ENCODE data around the gene PNCK.

PNCK gene

DNA sequence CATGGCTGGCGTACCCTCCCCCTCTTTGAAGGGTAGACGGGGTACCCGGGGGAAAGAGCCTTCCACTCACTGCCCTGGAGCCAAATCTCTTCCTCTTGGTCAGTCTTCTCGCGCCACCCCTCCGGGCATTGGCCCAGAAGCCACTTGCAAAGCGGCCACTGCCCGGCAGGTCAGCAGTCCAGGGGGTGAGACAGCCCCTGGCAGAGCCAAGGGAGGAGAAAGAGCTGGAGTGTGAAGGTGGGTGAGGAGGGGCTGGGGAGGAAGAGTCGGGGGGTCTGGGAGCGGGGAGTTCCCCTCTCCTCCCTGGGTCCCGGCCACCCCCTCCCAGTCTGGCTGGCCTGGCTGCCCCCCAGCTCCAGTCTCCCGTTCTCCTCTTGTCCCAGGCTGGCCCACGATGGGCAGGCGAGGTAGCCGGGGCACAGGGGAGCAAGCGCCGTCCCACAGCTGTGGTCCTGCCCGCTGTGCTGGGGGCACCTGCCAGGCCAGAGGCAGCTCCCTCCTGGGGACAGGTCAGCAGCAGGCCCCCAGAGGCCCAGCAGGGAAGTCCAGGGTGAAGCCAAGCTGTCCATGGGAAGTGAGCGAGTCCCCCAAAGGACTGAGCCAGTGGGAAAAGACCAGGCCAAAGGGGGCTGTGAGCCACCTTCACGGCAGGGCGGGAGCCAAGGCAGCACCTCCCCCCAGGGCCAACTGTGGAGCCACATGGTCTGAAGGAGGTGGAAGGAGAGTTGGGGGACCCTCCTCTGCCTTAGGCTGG, 48.2 kb downstream of the PNCK start:
- Histone ChIP-seq H3K4me3 (ENCODE audit: insufficient read length, low read depth) (no peak overlapping the region), H3K9me3 (ENCODE audit: insufficient read depth, low read length) (no peaks in the 10 kb centered on the region), H3K27me3 (ENCODE audit: insufficient read depth, insufficient read length) (no peaks in the 10 kb centered on the region), H3K9ac (ENCODE audit: insufficient read length, low read depth) (no peak overlapping the region), H3K36me3 (ENCODE audit: insufficient read depth, insufficient read length, low read length) (no peaks in the 10 kb centered on the region), H3K4me1 (ENCODE audit: insufficient read depth, insufficient read length) (no peaks in the 10 kb centered on the region)
- TF ChIP-seq SUZ12 (IDR thresholded peaks at IDR 0.05; ENCODE audit: extremely low read depth, insufficient read depth, insufficient read length): no peak
- TF ChIP-seq YY1 (IDR thresholded peaks at IDR 0.05; ENCODE audit: insufficient read depth, insufficient read length): no peak
- no peak for TF ChIP-seq ZNF274 (IDR thresholded peaks at IDR 0.05; ENCODE audit: low read depth, low read length)
- no peak for DNase-seq (ENCODE audit: low read depth, low spot score)

DNA sequence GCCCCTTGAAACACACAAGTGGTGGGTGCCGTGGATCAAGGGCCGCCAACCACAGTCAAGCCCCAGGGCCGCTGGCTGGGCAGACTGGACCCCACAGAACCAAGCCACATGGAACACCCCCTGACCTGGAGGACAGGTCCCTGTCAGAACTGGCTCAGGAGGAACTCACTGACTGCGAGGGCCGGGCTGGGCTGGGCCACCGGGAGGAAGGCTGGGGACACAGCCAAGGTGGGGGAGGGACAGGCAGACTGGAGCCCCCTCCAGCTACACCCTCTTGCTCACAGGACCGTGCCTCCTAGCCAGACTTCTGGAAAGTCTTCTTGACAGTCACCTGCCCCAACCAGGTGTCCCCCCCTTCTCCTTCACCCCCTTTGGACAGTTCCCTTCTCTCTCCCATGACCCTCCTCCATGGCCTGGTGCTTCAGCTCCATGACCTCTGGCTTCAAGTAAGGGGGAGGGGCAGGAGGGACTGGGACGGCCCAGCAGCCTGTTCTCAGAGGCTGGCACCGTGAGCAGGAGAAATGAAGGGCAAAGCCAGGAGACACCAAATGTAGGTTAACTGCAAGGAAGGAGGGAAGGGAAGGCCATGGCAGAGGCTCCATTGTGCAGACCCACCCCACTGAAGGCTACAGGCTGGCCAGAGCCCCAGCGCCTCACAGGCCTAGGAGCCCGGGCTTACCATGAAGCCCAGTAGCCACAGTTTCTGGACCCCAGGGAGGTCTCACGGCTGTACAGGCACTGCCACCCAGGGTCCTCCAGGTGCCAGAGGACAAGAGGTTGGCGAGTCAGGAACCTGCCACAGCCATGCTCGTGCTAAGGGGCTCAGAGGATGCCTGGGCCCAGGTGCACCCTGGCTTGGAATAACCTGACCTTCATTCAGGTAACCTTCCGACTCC, 49.2 kb downstream of the PNCK start:
- DNase-seq (ENCODE audit: low read depth, low spot score): no peak
- H3K4me1 ChIP-seq (ENCODE audit: insufficient read depth, insufficient read length): no peaks in the 10 kb centered on the region
- no peaks in the 10 kb centered on the region for H3K27me3 ChIP-seq (ENCODE audit: insufficient read depth, insufficient read length)
- no peak overlapping the region for H3K4me3 ChIP-seq (ENCODE audit: insufficient read length, low read depth)
- H3K9ac ChIP-seq (ENCODE audit: insufficient read length, low read depth): no peak overlapping the region
- no peak for TF ChIP-seq YY1 (IDR thresholded peaks at IDR 0.05; ENCODE audit: insufficient read depth, insufficient read length)
- TF ChIP-seq SUZ12 (IDR thresholded peaks at IDR 0.05; ENCODE audit: extremely low read depth, insufficient read depth, insufficient read length): no peak
- TF ChIP-seq ZNF274 (IDR thresholded peaks at IDR 0.05; ENCODE audit: low read depth, low read length): no peak
- H3K9me3 ChIP-seq (ENCODE audit: insufficient read depth, low read length): no peaks in the 10 kb centered on the region
- H3K36me3 ChIP-seq (ENCODE audit: insufficient read depth, insufficient read length, low read length): no peaks in the 10 kb centered on the region

DNA sequence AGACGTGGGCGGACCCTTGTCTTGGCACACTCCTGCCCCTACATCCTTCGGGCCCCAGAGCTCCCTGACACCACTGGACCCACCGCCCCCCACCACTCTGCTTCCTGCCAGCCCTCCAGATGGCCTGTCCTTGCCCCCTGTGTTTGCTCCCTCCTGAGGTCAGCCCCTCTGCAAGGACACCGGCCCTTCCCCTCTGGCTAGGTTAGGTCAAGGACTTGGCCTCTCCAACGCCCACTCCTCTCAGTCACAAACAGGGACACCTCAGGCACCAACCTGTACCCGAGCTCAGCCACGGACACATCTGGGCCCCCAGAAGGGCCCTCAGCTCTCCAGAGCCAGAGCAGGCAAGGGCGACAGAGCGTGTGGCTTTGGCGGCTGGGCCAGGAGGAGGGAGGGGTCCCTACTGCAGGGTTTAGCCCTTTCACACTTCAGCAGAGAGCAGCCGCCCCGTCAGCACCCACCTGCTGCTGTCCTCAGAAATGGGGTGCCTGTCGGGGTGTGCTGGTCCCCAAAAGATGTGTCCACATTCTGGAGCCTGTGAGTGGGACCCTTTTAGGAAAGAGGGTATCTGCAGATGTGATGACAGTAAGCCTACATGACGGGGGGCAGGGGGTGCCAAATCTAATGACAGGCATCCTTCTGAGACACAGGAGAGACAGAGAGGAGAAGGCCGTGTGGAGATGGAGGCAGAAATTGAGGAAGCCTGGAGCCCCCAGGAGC, 50.1 kb downstream of the PNCK start:
- no peaks in the 10 kb centered on the region for H3K36me3 ChIP-seq (ENCODE audit: insufficient read depth, insufficient read length, low read length)
- H3K27me3 ChIP-seq (ENCODE audit: insufficient read depth, insufficient read length): no peaks in the 10 kb centered on the region
- no peaks in the 10 kb centered on the region for H3K4me1 ChIP-seq (ENCODE audit: insufficient read depth, insufficient read length)
- no peak for DNase-seq (ENCODE audit: low read depth, low spot score)
- no peak overlapping the region for H3K4me3 ChIP-seq (ENCODE audit: insufficient read length, low read depth)
- H3K9ac ChIP-seq (ENCODE audit: insufficient read length, low read depth): no peak overlapping the region
- TF ChIP-seq YY1 (IDR thresholded peaks at IDR 0.05; ENCODE audit: insufficient read depth, insufficient read length): no peak
- TF ChIP-seq ZNF274 (IDR thresholded peaks at IDR 0.05; ENCODE audit: low read depth, low read length): no peak
- TF ChIP-seq SUZ12 (IDR thresholded peaks at IDR 0.05; ENCODE audit: extremely low read depth, insufficient read depth, insufficient read length): no peak
- no peaks in the 10 kb centered on the region for H3K9me3 ChIP-seq (ENCODE audit: insufficient read depth, low read length)

DNA sequence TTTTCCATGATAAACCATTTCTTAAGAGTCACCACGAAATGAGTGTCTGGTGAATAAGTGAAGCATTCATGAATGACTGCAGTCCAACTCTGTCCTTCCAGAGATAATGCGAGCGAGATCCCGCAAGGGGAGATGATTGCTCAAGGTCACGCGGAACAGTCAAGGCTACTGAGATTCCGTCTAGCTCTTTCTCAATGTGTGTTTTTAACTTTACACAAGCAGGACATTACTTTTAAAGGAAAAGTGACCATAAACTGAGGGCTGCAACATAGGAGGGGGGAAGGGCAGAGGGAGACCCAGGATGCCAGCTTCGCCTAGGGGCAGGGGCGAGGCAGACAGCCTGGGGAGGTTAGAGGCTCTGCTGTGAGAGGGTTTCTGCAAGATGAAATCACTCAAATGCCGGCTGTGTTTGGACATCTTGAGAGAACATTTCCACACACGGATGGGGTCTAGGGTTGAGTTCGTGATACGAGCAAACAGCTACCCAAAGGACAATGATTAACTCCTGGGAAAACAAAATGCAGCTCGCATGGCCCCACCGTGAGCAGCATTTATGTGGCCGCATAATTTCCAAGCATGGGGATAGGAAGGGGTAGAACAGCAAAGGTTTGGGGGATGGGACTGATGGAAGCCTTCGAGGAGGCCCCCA, 50.8 kb downstream of the PNCK start:
- no peaks in the 10 kb centered on the region for H3K4me1 ChIP-seq (ENCODE audit: insufficient read depth, insufficient read length)
- H3K27me3 ChIP-seq (ENCODE audit: insufficient read depth, insufficient read length): no peaks in the 10 kb centered on the region
- H3K4me3 ChIP-seq (ENCODE audit: insufficient read length, low read depth): no peak overlapping the region
- DNase-seq (ENCODE audit: low read depth, low spot score): no peak
- no peak overlapping the region for H3K9ac ChIP-seq (ENCODE audit: insufficient read length, low read depth)
- no peaks in the 10 kb centered on the region for H3K9me3 ChIP-seq (ENCODE audit: insufficient read depth, low read length)
- no peak for TF ChIP-seq ZNF274 (IDR thresholded peaks at IDR 0.05; ENCODE audit: low read depth, low read length)
- no peak for TF ChIP-seq YY1 (IDR thresholded peaks at IDR 0.05; ENCODE audit: insufficient read depth, insufficient read length)
- no peak for TF ChIP-seq SUZ12 (IDR thresholded peaks at IDR 0.05; ENCODE audit: extremely low read depth, insufficient read depth, insufficient read length)
- no peaks in the 10 kb centered on the region for H3K36me3 ChIP-seq (ENCODE audit: insufficient read depth, insufficient read length, low read length)

DNA sequence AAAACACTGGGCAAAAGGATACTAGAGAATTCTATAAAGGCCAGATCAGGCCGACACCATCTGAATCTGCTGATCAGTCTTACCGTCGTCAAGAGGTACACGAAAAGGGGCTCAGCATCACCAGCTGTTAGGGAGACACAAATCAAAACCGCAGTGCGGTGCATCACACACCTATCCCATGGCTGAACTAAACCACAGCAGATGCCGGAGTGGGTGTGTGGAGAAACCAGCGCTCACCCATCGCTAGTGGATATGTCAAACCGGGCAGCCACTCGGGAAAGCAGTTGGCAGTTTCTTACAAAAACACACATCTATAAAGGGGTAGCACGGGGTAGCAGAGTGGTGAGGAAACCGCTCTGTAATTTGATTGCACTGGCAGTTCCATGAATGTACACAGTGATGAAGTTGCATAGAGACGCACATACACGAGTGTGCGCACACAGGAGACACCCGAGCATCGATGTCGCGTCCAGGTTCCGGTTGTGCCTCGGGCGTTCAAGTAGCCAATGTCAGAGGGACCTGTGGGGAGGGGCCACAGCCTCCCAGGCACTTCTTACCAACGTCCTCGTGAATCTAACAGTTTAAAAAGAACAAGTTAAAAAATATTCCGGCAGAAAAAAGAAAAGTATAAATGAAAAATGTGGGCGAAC, 51.5 kb downstream of the PNCK start:
- Histone ChIP-seq H3K36me3 (ENCODE audit: insufficient read depth, insufficient read length, low read length) (no peaks in the 10 kb centered on the region), H3K9me3 (ENCODE audit: insufficient read depth, low read length) (no peaks in the 10 kb centered on the region), H3K4me1 (ENCODE audit: insufficient read depth, insufficient read length) (no peaks in the 10 kb centered on the region), H3K9ac (ENCODE audit: insufficient read length, low read depth) (no peak overlapping the region), H3K27me3 (ENCODE audit: insufficient read depth, insufficient read length) (no peaks in the 10 kb centered on the region), H3K4me3 (ENCODE audit: insufficient read length, low read depth) (no peak overlapping the region)
- TF ChIP-seq ZNF274 (IDR thresholded peaks at IDR 0.05; ENCODE audit: low read depth, low read length) (no peak), YY1 (IDR thresholded peaks at IDR 0.05; ENCODE audit: insufficient read depth, insufficient read length) (no peak), SUZ12 (IDR thresholded peaks at IDR 0.05; ENCODE audit: extremely low read depth, insufficient read depth, insufficient read length) (no peak)
- no peak for DNase-seq (ENCODE audit: low read depth, low spot score)

DNA sequence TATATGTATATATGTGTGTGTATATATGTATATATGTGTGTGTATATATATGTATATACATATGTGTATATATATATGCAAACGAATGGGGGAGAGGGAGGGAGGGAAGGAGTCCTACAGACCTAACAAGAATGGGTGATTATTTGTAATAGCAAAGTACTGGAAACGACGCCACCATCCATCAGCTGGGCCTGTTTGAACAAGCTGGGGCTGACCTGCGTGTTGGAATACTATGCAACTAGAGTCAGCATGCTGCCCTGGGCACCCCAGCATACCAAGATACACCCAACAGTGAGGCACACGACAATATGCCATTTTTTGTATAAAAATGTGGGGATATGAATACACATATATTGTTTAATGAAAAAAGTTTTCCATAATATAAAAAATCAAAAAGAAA, 53.0 kb downstream of the PNCK start:
- H3K4me3 ChIP-seq (ENCODE audit: insufficient read length, low read depth): no peak overlapping the region
- TF ChIP-seq YY1 (IDR thresholded peaks at IDR 0.05; ENCODE audit: insufficient read depth, insufficient read length) (no peak), SUZ12 (IDR thresholded peaks at IDR 0.05; ENCODE audit: extremely low read depth, insufficient read depth, insufficient read length) (no peak), ZNF274 (IDR thresholded peaks at IDR 0.05; ENCODE audit: low read depth, low read length) (no peak)
- no peaks in the 10 kb centered on the region for H3K4me1 ChIP-seq (ENCODE audit: insufficient read depth, insufficient read length)
- H3K36me3 ChIP-seq (ENCODE audit: insufficient read depth, insufficient read length, low read length): no peaks in the 10 kb centered on the region
- no peak overlapping the region for H3K9ac ChIP-seq (ENCODE audit: insufficient read length, low read depth)
- no peaks in the 10 kb centered on the region for H3K9me3 ChIP-seq (ENCODE audit: insufficient read depth, low read length)
- no peaks in the 10 kb centered on the region for H3K27me3 ChIP-seq (ENCODE audit: insufficient read depth, insufficient read length)
- DNase-seq (ENCODE audit: low read depth, low spot score): no peak

Measured in NT2/D1 (cell line).